ENCODE measurements around the gene RPS6KA2.

GRCh38 chr6:166375013-166375412 lies 252.0 kb downstream of the RPS6KA2 start:
- TF ChIP-seq, protein P1, sequence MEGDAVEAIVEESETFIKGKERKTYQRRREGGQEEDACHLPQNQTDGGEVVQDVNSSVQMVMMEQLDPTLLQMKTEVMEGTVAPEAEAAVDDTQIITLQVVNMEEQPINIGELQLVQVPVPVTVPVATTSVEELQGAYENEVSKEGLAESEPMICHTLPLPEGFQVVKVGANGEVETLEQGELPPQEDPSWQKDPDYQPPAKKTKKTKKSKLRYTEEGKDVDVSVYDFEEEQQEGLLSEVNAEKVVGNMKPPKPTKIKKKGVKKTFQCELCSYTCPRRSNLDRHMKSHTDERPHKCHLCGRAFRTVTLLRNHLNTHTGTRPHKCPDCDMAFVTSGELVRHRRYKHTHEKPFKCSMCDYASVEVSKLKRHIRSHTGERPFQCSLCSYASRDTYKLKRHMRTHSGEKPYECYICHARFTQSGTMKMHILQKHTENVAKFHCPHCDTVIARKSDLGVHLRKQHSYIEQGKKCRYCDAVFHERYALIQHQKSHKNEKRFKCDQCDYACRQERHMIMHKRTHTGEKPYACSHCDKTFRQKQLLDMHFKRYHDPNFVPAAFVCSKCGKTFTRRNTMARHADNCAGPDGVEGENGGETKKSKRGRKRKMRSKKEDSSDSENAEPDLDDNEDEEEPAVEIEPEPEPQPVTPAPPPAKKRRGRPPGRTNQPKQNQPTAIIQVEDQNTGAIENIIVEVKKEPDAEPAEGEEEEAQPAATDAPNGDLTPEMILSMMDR (IDR thresholded peaks at IDR 0.05) = no peak
- TF ChIP-seq POLR2A (IDR thresholded peaks at IDR 0.05) = no peak

Data from testis (tissue), 2 donors.